GM18526 (cell line): Measurements from ENCODE around the gene CHTOP.

Experiments
- POLR2A ChIP-seq: IDR thresholded peaks from 3 replicates; pipeline ENCODE4 v1.6.1; 2011; ENCODE audit not compliant: insufficient read length; ENCODE audit errors: extremely low read depth

CHTOP gene

GRCh38 chr1:153610811-153611301, 23.0 kb upstream of the CHTOP start:
- no peak for TF ChIP-seq POLR2A

DNA sequence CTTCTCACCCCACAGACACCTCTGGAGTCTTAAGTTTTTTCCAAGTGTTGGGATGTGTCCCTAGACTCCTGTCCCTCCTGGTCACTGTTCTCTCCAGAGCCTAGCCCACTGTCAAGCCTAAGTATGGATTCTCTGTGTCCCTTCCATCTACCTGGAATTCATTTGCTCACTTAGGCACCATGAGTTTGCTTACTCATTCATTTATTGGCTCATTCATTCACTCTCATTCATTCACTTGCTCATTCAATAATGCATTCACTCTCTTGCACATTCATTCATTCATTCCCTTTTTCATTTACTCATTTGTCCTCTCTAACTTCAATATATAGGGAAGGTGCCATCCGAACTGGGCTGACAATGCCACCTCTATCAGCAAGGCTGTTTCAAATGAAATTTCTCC, 22.5 kb upstream of the CHTOP start:
- no peak for TF ChIP-seq POLR2A

DNA sequence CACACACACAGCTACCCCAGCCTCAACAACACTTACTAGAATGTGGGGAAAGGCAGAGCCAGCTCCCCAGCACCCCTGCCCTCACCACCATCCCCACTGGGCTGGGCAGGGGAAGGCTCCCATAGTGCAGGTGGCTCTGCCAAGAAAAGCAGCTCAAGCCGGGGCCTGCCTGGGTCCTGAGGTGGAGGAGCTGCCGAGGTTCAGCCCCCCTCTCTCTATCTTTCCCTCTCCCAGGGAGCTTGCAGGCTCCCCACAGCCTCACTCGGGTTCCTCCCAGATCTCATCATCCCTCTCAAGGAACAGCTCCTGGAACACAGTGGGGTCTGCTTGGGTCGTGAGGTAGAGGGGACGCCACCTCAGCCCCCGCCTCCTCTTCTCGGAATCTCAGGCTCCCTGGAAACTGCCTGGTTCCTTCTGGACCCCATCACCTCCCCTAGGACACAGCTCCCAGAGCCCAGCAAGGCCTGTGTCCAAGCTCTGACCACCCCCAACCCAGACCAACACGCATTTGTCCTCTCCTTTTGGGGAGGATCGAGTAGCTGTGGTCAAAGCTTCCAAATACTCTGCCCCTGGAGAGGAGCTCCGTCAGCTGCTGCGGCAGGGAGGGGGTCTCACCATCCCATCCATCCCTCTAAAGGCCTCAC, 21.6 kb upstream of the CHTOP start:
- no peak for TF ChIP-seq POLR2A

- no peak for TF ChIP-seq POLR2A
Observed at GRCh38 chr1:153612755-153613331, 21.0 kb upstream of the CHTOP start, which contains the start of gene S100A16. TSS of gene S100A16 (minus strand) at chr1:153613137. CDS start at chr1:153608151, 4,986 bp downstream.

DNA sequence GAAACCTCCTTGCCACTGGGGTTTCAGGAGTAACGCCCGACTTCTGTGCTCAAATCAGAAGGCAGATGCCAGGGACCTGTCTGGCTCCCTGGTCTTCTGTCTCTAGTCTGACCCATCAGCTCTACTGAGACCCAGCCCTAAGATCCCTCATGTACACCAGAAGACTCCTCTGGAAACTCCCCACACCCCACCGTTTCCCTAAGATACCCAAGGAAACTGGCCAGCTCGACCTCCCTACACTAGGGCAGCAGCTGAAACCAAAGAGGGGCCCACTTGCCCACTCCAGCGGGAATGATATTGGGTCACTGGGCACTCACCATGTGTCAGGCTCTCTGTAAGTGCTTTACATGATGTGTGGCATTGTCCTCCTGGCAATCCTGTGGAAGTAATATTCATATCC, 20.5 kb upstream of the CHTOP start:
- TF ChIP-seq POLR2A, result no peak

DNA sequence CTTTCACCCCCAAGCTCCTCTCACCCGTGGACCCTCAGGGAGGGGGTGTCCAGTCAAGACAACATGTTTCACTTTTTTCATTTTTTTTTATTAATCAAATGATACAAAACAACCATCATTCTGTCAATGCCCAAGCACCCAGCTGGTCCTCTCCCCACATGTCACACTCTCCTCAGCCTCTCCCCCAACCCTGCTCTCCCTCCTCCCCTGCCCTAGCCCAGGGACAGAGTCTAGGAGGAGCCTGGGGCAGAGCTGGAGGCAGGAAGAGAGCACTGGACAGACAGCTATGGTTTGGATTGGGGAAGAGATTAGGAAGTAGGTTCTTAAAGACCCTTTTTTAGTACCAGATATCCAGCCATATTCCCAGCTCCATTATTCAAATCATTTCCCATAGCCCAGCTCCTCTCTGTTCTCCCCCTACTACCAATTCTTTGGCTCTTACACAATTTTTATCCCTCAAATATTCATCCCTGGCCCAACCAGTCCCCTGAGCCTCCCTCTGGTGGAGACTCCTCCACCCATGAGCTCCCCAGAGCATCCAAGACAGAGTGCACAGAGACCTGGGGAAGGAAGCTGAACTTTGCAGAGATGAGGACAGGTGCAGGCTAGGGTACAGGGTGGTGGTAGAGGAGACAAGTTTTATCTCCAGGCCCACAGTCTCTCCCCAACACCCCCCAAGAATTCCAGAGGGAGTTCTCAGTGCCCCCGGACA, 19.5 kb upstream of the CHTOP start:
- no peak for TF ChIP-seq POLR2A

DNA sequence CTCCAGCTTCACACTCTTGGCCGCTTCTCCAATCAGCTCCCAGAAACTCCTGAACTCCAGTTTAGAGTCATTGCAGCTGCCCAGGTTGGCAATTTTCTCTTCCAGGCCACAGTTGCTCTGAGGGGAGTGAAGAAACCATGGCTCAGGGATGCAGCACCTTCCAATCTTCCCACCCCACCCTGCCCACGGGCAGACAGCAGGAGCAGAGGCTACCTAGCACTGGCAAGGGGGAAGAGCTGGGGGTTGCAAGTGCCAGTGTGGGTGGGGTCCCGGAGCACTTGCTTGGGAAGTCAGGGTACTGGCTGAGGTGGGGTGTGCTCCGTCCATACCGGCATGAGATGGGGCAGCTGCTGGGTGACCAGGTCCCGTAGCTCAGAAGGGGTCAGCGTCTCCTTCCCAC, 19.0 kb upstream of the CHTOP start:
- TF ChIP-seq POLR2A, result no peak

GRCh38 chr1:153615406-153615805, 18.5 kb upstream of the CHTOP start:
- no peak for TF ChIP-seq POLR2A

GRCh38 chr1:153616144-153616916, 17.5 kb upstream of the CHTOP start, which contains the start of gene S100A14:
TSS of gene S100A14 (minus strand) at chr1:153616325. CDS start at chr1:153615858, 467 bp downstream.
- no peak for TF ChIP-seq POLR2A

DNA sequence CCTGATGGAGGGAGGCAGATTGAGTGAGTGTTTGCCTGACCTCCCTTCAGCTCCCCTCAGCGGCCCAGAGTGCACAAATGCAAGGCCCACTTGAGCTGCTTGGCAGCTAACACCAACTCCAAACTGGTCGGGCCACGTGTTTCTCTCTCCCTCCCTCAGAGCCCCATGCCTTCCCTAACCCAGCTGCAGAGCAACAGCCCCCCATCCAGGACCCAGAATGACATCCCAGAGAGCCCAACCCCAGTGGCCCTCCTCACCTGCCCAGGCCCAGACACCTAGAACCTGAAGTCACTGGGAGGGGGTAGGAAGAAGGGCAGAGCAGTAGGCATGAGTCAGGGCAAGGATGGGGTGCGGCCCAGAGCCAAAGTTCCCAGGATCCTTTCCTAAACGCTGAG, 17.0 kb upstream of the CHTOP start:
- no peak for TF ChIP-seq POLR2A

DNA sequence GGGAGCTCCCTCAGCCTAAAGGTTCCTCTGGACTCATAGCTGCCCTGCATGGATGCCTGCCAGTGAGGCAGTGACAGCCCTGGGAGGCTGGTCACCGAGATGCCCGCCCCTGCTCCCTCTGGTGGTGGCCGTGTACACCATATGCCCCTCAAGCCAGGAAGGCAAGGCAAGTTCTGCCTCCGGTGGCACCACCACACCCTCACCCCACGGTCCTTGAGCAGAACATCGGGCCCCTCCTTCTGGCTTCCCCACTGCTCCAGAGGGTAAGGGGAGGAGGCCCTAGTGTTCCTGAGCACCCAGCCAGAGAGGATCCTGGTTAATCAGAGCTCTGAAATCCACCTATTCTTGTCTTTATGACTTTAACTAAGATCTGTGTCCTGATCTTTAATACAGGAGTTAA, 16.2 kb upstream of the CHTOP start:
- TF ChIP-seq POLR2A, result no peak

DNA sequence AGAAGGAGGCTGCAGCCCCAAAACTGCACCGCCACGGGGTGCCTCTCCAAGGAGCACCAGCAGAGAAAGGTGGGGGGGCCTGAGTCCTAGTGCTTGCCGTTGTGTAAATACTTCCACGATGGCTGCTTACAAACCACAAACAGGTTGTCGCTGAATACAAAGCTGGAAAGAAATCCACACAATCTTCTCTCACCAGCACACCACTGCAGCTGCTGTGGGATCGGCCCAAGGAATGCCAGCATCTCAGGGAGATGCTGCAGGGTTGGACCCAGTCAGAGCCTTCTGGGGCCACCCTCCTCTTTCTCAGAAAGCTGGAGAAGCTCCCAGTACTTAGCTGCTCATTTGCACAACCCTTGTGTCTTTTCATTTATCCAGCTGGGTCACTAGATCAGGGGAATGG, 14.7 kb upstream of the CHTOP start:
- no peak for TF ChIP-seq POLR2A

GRCh38 chr1:153623101-153623500, 10.8 kb upstream of the CHTOP start:
- TF ChIP-seq POLR2A, result no peak

- TF ChIP-seq POLR2A, result no peak
Observed at GRCh38 chr1:153624965-153625611, 8.8 kb upstream of the CHTOP start.

- TF ChIP-seq POLR2A, result no peak
Observed at GRCh38 chr1:153626477-153626903, 7.4 kb upstream of the CHTOP start.
